Loucy (cell line): ENCODE measurements around the gene PIK3R1.

Experiments used
- EZH2phosphoT487 ChIP-seq: fragments of 200-600 bp; IDR thresholded peaks from 2 replicates; pipeline ENCODE4 v1.6.1; 2018; ENCODE audit warnings: antibody characterized with exemption, mild to moderate bottlenecking, moderate library complexity, borderline replicate concordance
- TF ChIP-seq, protein P1 (sequence below): fragments of 200-600 bp; sonication (generic); conservative IDR thresholded peaks from 2 replicates; pipeline ENCODE4 v1.5.1; 2014; ENCODE audit warnings: mild to moderate bottlenecking, antibody characterized with exemption, low read length

DNA sequence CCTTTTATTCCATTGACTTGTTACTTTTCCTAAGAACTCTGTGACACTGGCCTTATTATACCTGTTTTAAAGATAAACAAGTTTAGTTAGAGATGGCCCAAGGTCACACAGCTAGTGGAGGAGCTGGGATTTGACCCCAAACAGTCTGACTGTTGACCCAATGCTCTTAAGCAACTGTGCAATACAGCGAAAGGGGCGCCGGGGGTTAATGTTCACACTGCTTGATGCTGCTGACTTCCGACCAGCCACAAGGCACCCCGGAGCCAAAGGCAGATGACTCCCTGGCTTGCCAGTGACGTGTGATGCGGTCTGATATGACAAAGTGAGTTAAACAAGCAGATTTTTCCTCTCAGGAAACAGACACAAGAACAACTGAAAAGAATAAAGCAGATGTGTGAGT lies 23.9 kb downstream of the PIK3R1 start:
- TF ChIP-seq, protein P1, sequence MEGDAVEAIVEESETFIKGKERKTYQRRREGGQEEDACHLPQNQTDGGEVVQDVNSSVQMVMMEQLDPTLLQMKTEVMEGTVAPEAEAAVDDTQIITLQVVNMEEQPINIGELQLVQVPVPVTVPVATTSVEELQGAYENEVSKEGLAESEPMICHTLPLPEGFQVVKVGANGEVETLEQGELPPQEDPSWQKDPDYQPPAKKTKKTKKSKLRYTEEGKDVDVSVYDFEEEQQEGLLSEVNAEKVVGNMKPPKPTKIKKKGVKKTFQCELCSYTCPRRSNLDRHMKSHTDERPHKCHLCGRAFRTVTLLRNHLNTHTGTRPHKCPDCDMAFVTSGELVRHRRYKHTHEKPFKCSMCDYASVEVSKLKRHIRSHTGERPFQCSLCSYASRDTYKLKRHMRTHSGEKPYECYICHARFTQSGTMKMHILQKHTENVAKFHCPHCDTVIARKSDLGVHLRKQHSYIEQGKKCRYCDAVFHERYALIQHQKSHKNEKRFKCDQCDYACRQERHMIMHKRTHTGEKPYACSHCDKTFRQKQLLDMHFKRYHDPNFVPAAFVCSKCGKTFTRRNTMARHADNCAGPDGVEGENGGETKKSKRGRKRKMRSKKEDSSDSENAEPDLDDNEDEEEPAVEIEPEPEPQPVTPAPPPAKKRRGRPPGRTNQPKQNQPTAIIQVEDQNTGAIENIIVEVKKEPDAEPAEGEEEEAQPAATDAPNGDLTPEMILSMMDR, result no peak
- no peak for TF ChIP-seq EZH2phosphoT487
